Hepatocyte (in vitro differentiated cells): ENCODE measurements around the gene ARRDC1.

Experiments
- EZH2 ChIP-seq: fragments of 200-600 bp; sonication (generic); IDR thresholded peaks from 2 replicates; pipeline ENCODE4 v1.6.1; 2016; ENCODE audit warnings: antibody characterized with exemption, mild to moderate bottlenecking, borderline replicate concordance
- EZH2phosphoT487 ChIP-seq: fragments of 200-600 bp; sonication (generic); IDR thresholded peaks from one replicate; pipeline ENCODE4 v1.6.1; 2018; ENCODE audit warnings: antibody characterized with exemption, mild to moderate bottlenecking, low read depth, moderate library complexity; ENCODE audit not compliant: unreplicated experiment, severe bottlenecking
- TF ChIP-seq, protein P1 (sequence below): fragments of 200-600 bp; sonication (generic); IDR thresholded peaks from 2 replicates; pipeline ENCODE4 v1.5.1; 2016; ENCODE audit warnings: antibody characterized with exemption, mild to moderate bottlenecking; ENCODE audit not compliant: poor library complexity

DNA sequence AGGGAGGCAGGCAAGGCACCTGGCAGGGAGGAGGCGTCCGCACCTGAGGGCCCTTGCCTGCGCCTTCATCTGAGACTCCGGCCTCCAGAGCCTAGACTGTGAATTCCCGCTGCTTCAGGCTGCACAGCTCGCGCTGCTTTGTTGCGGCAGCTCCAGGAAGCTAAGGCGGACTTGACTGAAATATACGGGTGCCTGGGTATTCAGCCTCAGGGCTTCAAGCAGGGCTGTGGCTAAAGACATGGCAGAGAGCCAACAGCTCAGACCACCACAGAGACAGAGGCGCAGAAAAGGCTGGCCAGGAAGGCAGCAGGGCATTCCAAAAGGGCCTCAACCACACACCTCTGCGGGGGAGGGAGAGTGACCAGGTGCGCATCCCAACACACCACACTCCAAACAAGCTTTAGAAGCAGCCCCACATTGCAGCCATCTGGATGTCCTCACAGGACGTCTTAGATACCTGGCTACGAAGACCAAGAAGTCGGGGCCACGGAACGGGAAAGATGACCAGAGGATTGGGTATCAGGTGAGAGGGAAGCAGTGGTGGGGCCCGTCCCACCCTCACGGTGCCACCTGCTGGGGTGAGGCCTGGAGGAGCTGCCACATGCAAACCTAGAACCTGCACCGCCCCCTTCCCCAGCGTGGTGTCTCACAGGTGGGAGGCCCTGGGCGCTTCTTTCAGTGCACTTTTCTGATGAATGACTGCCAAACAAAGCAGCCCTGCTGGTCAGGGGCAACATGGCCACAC lies 25.1 kb upstream of the ARRDC1 start:
- TF ChIP-seq, protein P1, sequence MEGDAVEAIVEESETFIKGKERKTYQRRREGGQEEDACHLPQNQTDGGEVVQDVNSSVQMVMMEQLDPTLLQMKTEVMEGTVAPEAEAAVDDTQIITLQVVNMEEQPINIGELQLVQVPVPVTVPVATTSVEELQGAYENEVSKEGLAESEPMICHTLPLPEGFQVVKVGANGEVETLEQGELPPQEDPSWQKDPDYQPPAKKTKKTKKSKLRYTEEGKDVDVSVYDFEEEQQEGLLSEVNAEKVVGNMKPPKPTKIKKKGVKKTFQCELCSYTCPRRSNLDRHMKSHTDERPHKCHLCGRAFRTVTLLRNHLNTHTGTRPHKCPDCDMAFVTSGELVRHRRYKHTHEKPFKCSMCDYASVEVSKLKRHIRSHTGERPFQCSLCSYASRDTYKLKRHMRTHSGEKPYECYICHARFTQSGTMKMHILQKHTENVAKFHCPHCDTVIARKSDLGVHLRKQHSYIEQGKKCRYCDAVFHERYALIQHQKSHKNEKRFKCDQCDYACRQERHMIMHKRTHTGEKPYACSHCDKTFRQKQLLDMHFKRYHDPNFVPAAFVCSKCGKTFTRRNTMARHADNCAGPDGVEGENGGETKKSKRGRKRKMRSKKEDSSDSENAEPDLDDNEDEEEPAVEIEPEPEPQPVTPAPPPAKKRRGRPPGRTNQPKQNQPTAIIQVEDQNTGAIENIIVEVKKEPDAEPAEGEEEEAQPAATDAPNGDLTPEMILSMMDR, result no peak
- TF ChIP-seq EZH2 (no peak), EZH2phosphoT487 (no peak)
